ENCODE data around the gene SMCR8.
"Not testable (repeated sequence)": the region's sequence is repeated elsewhere in the genome, so short reads cannot be mapped to it uniquely, and the experiment has no call there.

The SMCR8 gene

DNA sequence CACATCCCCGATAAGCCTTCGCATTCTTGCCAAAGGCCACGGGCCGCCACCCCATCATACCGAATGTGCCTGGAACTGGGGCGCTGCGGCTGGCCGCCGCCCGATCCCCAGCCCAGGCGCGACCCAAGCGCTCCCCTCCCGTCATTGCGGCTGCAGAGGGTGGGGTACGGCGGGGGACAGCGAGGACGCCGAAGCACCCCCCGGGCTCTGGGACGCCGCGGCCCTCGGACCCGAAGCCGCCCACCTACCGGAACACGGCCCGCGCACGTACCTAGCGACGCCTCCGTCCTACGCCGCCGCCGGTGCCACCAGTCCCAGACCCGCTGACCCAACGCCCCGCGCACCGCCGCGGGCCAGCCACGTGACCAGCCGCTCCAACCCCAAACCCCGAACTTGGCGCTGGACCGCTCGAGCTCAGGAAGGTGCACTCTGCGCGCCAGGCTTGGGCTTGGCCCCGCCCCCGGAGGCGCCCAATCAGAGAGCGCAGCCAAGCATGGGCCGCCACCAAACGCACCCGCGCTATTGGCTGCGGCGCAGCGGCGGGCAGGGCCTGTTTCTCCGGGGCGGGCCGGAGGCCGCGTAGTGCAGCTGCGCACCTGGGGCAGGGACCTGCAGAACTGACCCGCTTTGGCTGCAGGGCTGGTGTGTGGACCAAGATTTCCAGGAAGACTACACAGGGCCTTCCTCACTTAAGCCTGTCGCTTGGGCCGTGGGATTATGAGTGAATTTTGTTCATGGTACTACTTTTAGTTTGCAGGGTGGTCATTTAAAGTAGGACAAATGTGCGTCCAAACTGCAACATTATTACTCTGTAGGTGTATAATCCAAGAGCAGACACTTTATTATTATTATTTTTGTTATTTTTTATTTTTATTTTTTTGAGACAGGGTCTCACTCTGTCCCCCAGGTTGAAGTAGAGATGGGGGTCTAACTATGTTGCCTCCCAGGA lies 48.3 kb downstream of the SMCR8 start, which contains the start of gene SHMT1:
TSS of gene SHMT1 (minus strand) at position 450 of the 949 bp plus-strand sequence. CDS start 7,569 bp downstream, outside the sequence.
- no peaks in the 10 kb centered on the region for H3K36me3 ChIP-seq (ENCODE audit: control insufficient read depth in 1 of 2, insufficient read depth in 2 of 2, low read length in 2 of 2)
- peak within 1 kb of the TSS; percentile 82 to 89 for H3K4me3 ChIP-seq (ENCODE audit: low read depth in 1 of 2, low read length in 2 of 2)
- H3K27ac ChIP-seq (ENCODE audit: low read length) = peak within 1 kb of the TSS; percentile 51
- H3K9me3 ChIP-seq (ENCODE audit: control insufficient read depth in 1 of 2, low read length in 2 of 2) = no peaks in the 10 kb centered on the region
- no peaks in the 10 kb centered on the region for H3K27me3 ChIP-seq (ENCODE audit: low read depth, low read length)
- peaks cover 3 to 14% of the 10 kb centered on the region in 2 donors for H3K4me1 ChIP-seq (ENCODE audit: control insufficient read depth in 1 of 2, insufficient read depth in 2 of 2, low read length in 2 of 2)

GRCh38 chr17:18364166-18364565 lies 49.1 kb downstream of the SMCR8 start:
- Histone ChIP-seq H3K4me1 (ENCODE audit: control insufficient read depth in 1 of 2, insufficient read depth in 2 of 2, low read length in 2 of 2) (peaks cover 3 to 14% of the 10 kb centered on the region in 2 donors), H3K27me3 (ENCODE audit: low read depth, low read length) (no peaks in the 10 kb centered on the region), H3K9me3 (ENCODE audit: control insufficient read depth in 1 of 2, low read length in 2 of 2) (no peaks in the 10 kb centered on the region), H3K36me3 (ENCODE audit: control insufficient read depth in 1 of 2, insufficient read depth in 2 of 2, low read length in 2 of 2) (no peaks in the 10 kb centered on the region), H3K27ac (ENCODE audit: low read length) (no peak overlapping the region), H3K4me3 (ENCODE audit: low read depth in 1 of 2, low read length in 2 of 2) (no peak overlapping the region)

- Histone ChIP-seq H3K9me3 (ENCODE audit: control insufficient read depth in 1 of 2, low read length in 2 of 2) (no peaks in the 10 kb centered on the region), H3K27me3 (ENCODE audit: low read depth, low read length) (no peaks in the 10 kb centered on the region), H3K27ac (ENCODE audit: low read length) (no peak overlapping the region), H3K4me1 (ENCODE audit: control insufficient read depth in 1 of 2, insufficient read depth in 2 of 2, low read length in 2 of 2) (no peaks in the 10 kb centered on the region), H3K36me3 (ENCODE audit: control insufficient read depth in 1 of 2, insufficient read depth in 2 of 2, low read length in 2 of 2) (no peaks in the 10 kb centered on the region), H3K4me3 (ENCODE audit: low read depth in 1 of 2, low read length in 2 of 2) (no peak overlapping the region)
These were observed 53.9 kb downstream of the SMCR8 start for GRCh38 chr17:18368946-18369345.

DNA sequence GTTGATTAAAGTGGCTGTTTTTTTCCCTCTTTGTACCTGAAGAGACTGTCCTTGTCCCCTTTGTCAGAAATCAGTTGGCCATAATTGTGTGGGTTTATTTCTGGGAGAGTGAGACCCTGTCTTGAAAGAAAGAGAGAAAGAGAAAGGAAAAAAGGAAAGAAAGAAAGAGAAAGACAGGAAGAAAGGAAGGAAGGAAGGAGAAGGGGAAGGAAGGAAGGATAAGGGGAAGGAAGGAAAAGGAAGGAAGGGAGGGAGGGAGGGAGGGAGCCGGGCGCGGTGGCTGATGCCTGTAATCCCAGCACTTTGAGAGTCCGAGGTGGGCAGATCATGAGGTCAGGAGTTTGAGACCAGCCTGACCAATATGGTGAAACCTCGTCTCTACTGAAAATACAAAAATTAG lies 55.7 kb downstream of the SMCR8 start:
- no peaks in the 10 kb centered on the region for H3K36me3 ChIP-seq (ENCODE audit: control insufficient read depth in 1 of 2, insufficient read depth in 2 of 2, low read length in 2 of 2)
- no peak overlapping the region for H3K27ac ChIP-seq (ENCODE audit: low read length)
- H3K4me1 ChIP-seq (ENCODE audit: control insufficient read depth in 1 of 2, insufficient read depth in 2 of 2, low read length in 2 of 2) = no peaks in the 10 kb centered on the region
- H3K27me3 ChIP-seq (ENCODE audit: low read depth, low read length) = no peaks in the 10 kb centered on the region
- H3K9me3 ChIP-seq (ENCODE audit: control insufficient read depth in 1 of 2, low read length in 2 of 2) = peaks cover 0 to 6% of the 10 kb centered on the region in 2 donors
- H3K4me3 ChIP-seq (ENCODE audit: low read depth in 1 of 2, low read length in 2 of 2) = no peak overlapping the region

GRCh38 chr17:18371455-18371854 lies 56.4 kb downstream of the SMCR8 start:
- peaks cover 0 to 6% of the 10 kb centered on the region in 2 donors for H3K9me3 ChIP-seq (ENCODE audit: control insufficient read depth in 1 of 2, low read length in 2 of 2)
- H3K27me3 ChIP-seq (ENCODE audit: low read depth, low read length) = no peaks in the 10 kb centered on the region
- H3K36me3 ChIP-seq (ENCODE audit: control insufficient read depth in 1 of 2, insufficient read depth in 2 of 2, low read length in 2 of 2) = no peaks in the 10 kb centered on the region
- H3K4me3 ChIP-seq (ENCODE audit: low read depth in 1 of 2, low read length in 2 of 2) = no peak overlapping the region
- H3K27ac ChIP-seq (ENCODE audit: low read length) = no peak overlapping the region
- no peaks in the 10 kb centered on the region for H3K4me1 ChIP-seq (ENCODE audit: control insufficient read depth in 1 of 2, insufficient read depth in 2 of 2, low read length in 2 of 2)

GRCh38 chr17:18373181-18373580 lies 58.1 kb downstream of the SMCR8 start:
- not testable (repeated sequence) for H3K4me3 ChIP-seq (ENCODE audit: low read depth in 1 of 2, low read length in 2 of 2); H3K27me3 ChIP-seq (ENCODE audit: low read depth, low read length); H3K27ac ChIP-seq (ENCODE audit: low read length); H3K36me3 ChIP-seq (ENCODE audit: control insufficient read depth in 1 of 2, insufficient read depth in 2 of 2, low read length in 2 of 2); H3K9me3 ChIP-seq (ENCODE audit: control insufficient read depth in 1 of 2, low read length in 2 of 2); H3K4me1 ChIP-seq (ENCODE audit: control insufficient read depth in 1 of 2, insufficient read depth in 2 of 2, low read length in 2 of 2)

GRCh38 chr17:18374216-18374615 lies 59.1 kb downstream of the SMCR8 start:
- peaks cover 0 to 6% of the 10 kb centered on the region in 2 donors for H3K9me3 ChIP-seq (ENCODE audit: control insufficient read depth in 1 of 2, low read length in 2 of 2)
- no peak overlapping the region for H3K4me3 ChIP-seq (ENCODE audit: low read depth in 1 of 2, low read length in 2 of 2)
- no peaks in the 10 kb centered on the region for H3K4me1 ChIP-seq (ENCODE audit: control insufficient read depth in 1 of 2, insufficient read depth in 2 of 2, low read length in 2 of 2)
- H3K27me3 ChIP-seq (ENCODE audit: low read depth, low read length) = no peaks in the 10 kb centered on the region
- H3K27ac ChIP-seq (ENCODE audit: low read length) = no peak overlapping the region
- no peaks in the 10 kb centered on the region for H3K36me3 ChIP-seq (ENCODE audit: control insufficient read depth in 1 of 2, insufficient read depth in 2 of 2, low read length in 2 of 2)

All from muscle layer of duodenum (tissue), 2 donors.